Peyer's patch (tissue), 4 donors: Measurements from ENCODE around the gene PPFIA3. TPM values are rescaled to one million over a fixed set of nuclear protein-coding genes. Genes with fewer than 3 reads are reported as not detected.

Source experiments
- DNase-seq, 3 donors: peaks; one replicate each; pipeline ENCODE4 v3.0.0-alpha.2; 2017 to 2019
- H3K27ac ChIP-seq, 4 donors: fragments of 200-600 bp; sonication (generic); one replicate each; pipeline ENCODE4 v1.5.1; 2016 to 2019
- H3K27me3 ChIP-seq, 2 donors: fragments of 200-600 bp; sonication (generic); one replicate each; pipeline ENCODE4 v1.5.1; 2019
- H3K36me3 ChIP-seq, 3 donors: fragments of 200-600 bp; sonication (generic); one replicate each; pipeline ENCODE4 v1.5.1; 2016 to 2019
- H3K4me1 ChIP-seq, 4 donors: fragments of 200-600 bp; sonication (generic); one replicate each; pipeline ENCODE4 v1.5.1; 2016 to 2019
- H3K4me3 ChIP-seq, 4 donors: fragments of 200-600 bp; sonication (generic); 1 replicate in 3 of 4; 2 replicates in 1 of 4; pipeline ENCODE4 v1.5.1; 2016 to 2019; ENCODE audit warnings: mild to moderate bottlenecking in 1 of 4
- H3K9me3 ChIP-seq, 4 donors: fragments of 200-600 bp; sonication (generic); one replicate each; pipeline ENCODE4 v1.5.1; 2016 to 2019; ENCODE audit warnings: mild to moderate bottlenecking in 1 of 4
- CTCF ChIP-seq, 6 experiments: fragments of 450-650 bp in 4 of 6; fragments of 200-600 bp in 2 of 6; sonication (generic) in 1 of 6; IDR thresholded peaks; one replicate each; pipeline ENCODE4 v1.5.1; 2017 to 2019; ENCODE audit warnings: antibody characterized with exemption in 6 of 6, mild to moderate bottlenecking in 3 of 6, moderate library complexity in 1 of 6
- POLR2A ChIP-seq, 2 donors: fragments of 450-650 bp; IDR thresholded peaks; one replicate each; pipeline ENCODE4 v1.5.1; 2017; ENCODE audit warnings: antibody characterized with exemption in 2 of 2, mild to moderate bottlenecking in 2 of 2, moderate library complexity in 2 of 2
- total RNA-seq, 4 donors: library from RNA; depleted of rRNA; stranded (reverse); fragments of >200 nt; gene quantifications; one replicate each; pipeline ENCODE4 v1.1.0, GENCODE V29; 2016

The PPFIA3 gene
- total RNA-seq, 4 donors from 2014 or later: 12.7 to 24.8 (median 16.4) TPM

- H3K4me1 ChIP-seq: no peaks in the 10 kb centered on the region
- H3K9me3 ChIP-seq: no peaks in the 10 kb centered on the region
- TF ChIP-seq CTCF (IDR thresholded peaks at IDR 0.05) (no peak), POLR2A (IDR thresholded peaks at IDR 0.05) (no peak)
- peaks cover 0 to 100% (median 0%) of the 10 kb centered on the region in 3 donors for H3K36me3 ChIP-seq
- H3K4me3 ChIP-seq: no peak overlapping the region
- DNase-seq: no peak
- no peaks in the 10 kb centered on the region for H3K27me3 ChIP-seq
- H3K27ac ChIP-seq: no peak overlapping the region
Measured at GRCh38 chr19:49104229-49104864, 15.0 kb upstream of the PPFIA3 start.

- peak; percentile 69 to 81 (median 80) for DNase-seq
- Histone ChIP-seq H3K9me3 (no peaks in the 10 kb centered on the region), H3K36me3 (peaks cover 0 to 76% (median 0%) of the 10 kb centered on the region in 3 donors), H3K27ac (no peak overlapping the region), H3K27me3 (no peaks in the 10 kb centered on the region), H3K4me3 (no peak overlapping the region), H3K4me1 (no peaks in the 10 kb centered on the region)
- TF ChIP-seq CTCF (IDR thresholded peaks at IDR 0.05): peak; percentile 58 to 78 (median 72)
- TF ChIP-seq POLR2A (IDR thresholded peaks at IDR 0.05): no peak
Measured at GRCh38 chr19:49106648-49107135, 12.7 kb upstream of the PPFIA3 start.

GRCh38 chr19:49107625-49108459 is 11.5 kb upstream of the PPFIA3 start:
- no peak for TF ChIP-seq CTCF (IDR thresholded peaks at IDR 0.05)
- no peak for TF ChIP-seq POLR2A (IDR thresholded peaks at IDR 0.05)
- no peaks in the 10 kb centered on the region for H3K9me3 ChIP-seq
- H3K27ac ChIP-seq: no peak overlapping the region
- H3K4me3 ChIP-seq: no peak overlapping the region
- H3K36me3 ChIP-seq: peaks cover 0 to 65% (median 0%) of the 10 kb centered on the region in 3 donors
- H3K27me3 ChIP-seq: no peaks in the 10 kb centered on the region
- no peak for DNase-seq
- H3K4me1 ChIP-seq: no peaks in the 10 kb centered on the region

- no peak overlapping the region for H3K4me3 ChIP-seq
- no peak for DNase-seq
- H3K9me3 ChIP-seq: no peaks in the 10 kb centered on the region
- no peak overlapping the region for H3K27ac ChIP-seq
- H3K27me3 ChIP-seq: no peaks in the 10 kb centered on the region
- H3K36me3 ChIP-seq: peaks cover 0 to 53% (median 0%) of the 10 kb centered on the region in 3 donors
- TF ChIP-seq POLR2A (IDR thresholded peaks at IDR 0.05) (no peak), CTCF (IDR thresholded peaks at IDR 0.05) (no peak)
- H3K4me1 ChIP-seq: peaks cover 0 to 9% (median 6%) of the 10 kb centered on the region in 4 donors
Measured at GRCh38 chr19:49109051-49109450, 10.3 kb upstream of the PPFIA3 start.

GRCh38 chr19:49109569-49110233 is 9.6 kb upstream of the PPFIA3 start:
- no peaks in the 10 kb centered on the region for H3K27me3 ChIP-seq
- DNase-seq: no peak
- peaks cover 0 to 46% (median 0%) of the 10 kb centered on the region in 3 donors for H3K36me3 ChIP-seq
- H3K4me3 ChIP-seq: no peak overlapping the region
- TF ChIP-seq POLR2A (IDR thresholded peaks at IDR 0.05) (no peak), CTCF (IDR thresholded peaks at IDR 0.05) (no peak)
- peaks cover 0 to 9% (median 7%) of the 10 kb centered on the region in 4 donors for H3K4me1 ChIP-seq
- H3K27ac ChIP-seq: no peak overlapping the region
- H3K9me3 ChIP-seq: no peaks in the 10 kb centered on the region
